Kidney (tissue), 14 donors: ENCODE results near the gene CCDC63. TPM values are rescaled to one million over a fixed set of nuclear protein-coding genes. Genes with fewer than 3 reads are reported as not detected.

Experiments used
- DNase-seq, 5 donors: peaks; one replicate each; pipeline ENCODE4 v3.0.0-alpha.2; 2013 to 2020
- FAIRE-seq: peaks from 2 replicates; lab custom pipeline; 2012; peaks lifted over from hg19 to GRCh38; lab: Jason Lieb, UNC
- H3K27ac ChIP-seq, 2 donors: one replicate each; pipeline ENCODE4 v1.7.0; 2013; ENCODE audit warnings: low read depth in 2 of 2, low read length in 2 of 2, inconsistent platforms in 1 of 2
- H3K27me3 ChIP-seq: one replicate; pipeline ENCODE4 v1.7.1; 2013; ENCODE audit warnings: low read length, inconsistent platforms; ENCODE audit not compliant: control insufficient read depth, insufficient read depth
- H3K36me3 ChIP-seq, 3 donors: one replicate each; pipeline versions ENCODE4 v1.7.0 to v1.7.1; 2013; ENCODE audit warnings: low read length in 3 of 3, control low read depth in 1 of 3, inconsistent platforms in 1 of 3; ENCODE audit not compliant: insufficient read depth in 3 of 3, control insufficient read depth in 2 of 3
- H3K4me1 ChIP-seq, 3 donors: one replicate each; pipeline versions ENCODE4 v1.7.0 to v1.7.1; 2013; ENCODE audit warnings: low read length in 3 of 3, inconsistent platforms in 1 of 3, low read depth in 1 of 3; ENCODE audit not compliant: control insufficient read depth in 2 of 3, insufficient read depth in 2 of 3
- H3K4me3 ChIP-seq, 3 donors: one replicate each; pipeline versions ENCODE4 v1.7.0 to v1.8.1; 2013; ENCODE audit warnings: low read length in 3 of 3, control low read depth in 1 of 3, inconsistent platforms in 1 of 3
- H3K9ac ChIP-seq, 3 donors: one replicate each; pipeline versions ENCODE4 v1.7.0 to v1.7.1; 2013; ENCODE audit warnings: low read length in 3 of 3, control low read depth in 1 of 3, inconsistent platforms in 1 of 3
- H3K9me3 ChIP-seq, 3 donors: one replicate each; pipeline versions ENCODE4 v1.7.0 to v1.7.1; 2013; ENCODE audit warnings: low read length in 3 of 3, control low read depth in 1 of 3, inconsistent platforms in 1 of 3; ENCODE audit not compliant: control insufficient read depth in 2 of 3, insufficient read depth in 1 of 3
- CTCF ChIP-seq: IDR thresholded peaks from 3 replicates; pipeline ENCODE4 v1.5.1; 2012; ENCODE audit warnings: mild to moderate bottlenecking, moderate library complexity, borderline replicate concordance; ENCODE audit not compliant: insufficient read depth; ENCODE audit errors: extremely low read depth
- intact Hi-C: fragments of 100-400 bp; cut with DNase I; formaldehyde crosslinking; loops from one replicate; pipeline ENCODE4 v1.11.1; 2022
- polyA plus RNA-seq: library from polyadenylated mRNA; stranded (reverse); fragments of 350-450 nt; fragmentation: Illumina TruSeq; extraction: RNeasy Lipid Tissue Mini Kit (QIAGEN cat#74804); gene quantifications from one replicate; pipeline ENCODE4 v1.2.3, GENCODE V29; 2014; ENCODE audit warnings: low read depth, low replicate concordance; ENCODE audit not compliant: insufficient read depth
- total RNA-seq: library from RNA; stranded (reverse); fragmentation: NEBNext Ultra II Directional; extraction: Animal tissue kit (Norgen Biotek cat#: 25700); gene quantifications from one replicate; pipeline ENCODE4 v1.2.1, GENCODE V29; 2021
- donor health status: control.
- donor health status: control.
- donor health status: control.
- donor health status: control.
- donor health status: control.
- donor health status: DM: yes; HTN: yes; CAD: no.
- donor health status: Normal renal cell carcinoma (clear cell type).

Gene CCDC63
- total and polyA plus RNA-seq, 2 donors from 2014 or later, result not detected

GRCh38 chr12:110885152-110885840 is 38.5 kb downstream of the CCDC63 start:
- FAIRE-seq, result no peak
- Histone ChIP-seq H3K4me3 (no peak overlapping the region), H3K9me3 (no peaks in the 10 kb centered on the region), H3K36me3 (no peaks in the 10 kb centered on the region), H3K27me3 (no peaks in the 10 kb centered on the region), H3K27ac (no peak overlapping the region), H3K4me1 (no peaks in the 10 kb centered on the region), H3K9ac (no peak overlapping the region)
- no peak for TF ChIP-seq CTCF
- intact Hi-C loops, result no loop called here
- no peak for DNase-seq

DNA sequence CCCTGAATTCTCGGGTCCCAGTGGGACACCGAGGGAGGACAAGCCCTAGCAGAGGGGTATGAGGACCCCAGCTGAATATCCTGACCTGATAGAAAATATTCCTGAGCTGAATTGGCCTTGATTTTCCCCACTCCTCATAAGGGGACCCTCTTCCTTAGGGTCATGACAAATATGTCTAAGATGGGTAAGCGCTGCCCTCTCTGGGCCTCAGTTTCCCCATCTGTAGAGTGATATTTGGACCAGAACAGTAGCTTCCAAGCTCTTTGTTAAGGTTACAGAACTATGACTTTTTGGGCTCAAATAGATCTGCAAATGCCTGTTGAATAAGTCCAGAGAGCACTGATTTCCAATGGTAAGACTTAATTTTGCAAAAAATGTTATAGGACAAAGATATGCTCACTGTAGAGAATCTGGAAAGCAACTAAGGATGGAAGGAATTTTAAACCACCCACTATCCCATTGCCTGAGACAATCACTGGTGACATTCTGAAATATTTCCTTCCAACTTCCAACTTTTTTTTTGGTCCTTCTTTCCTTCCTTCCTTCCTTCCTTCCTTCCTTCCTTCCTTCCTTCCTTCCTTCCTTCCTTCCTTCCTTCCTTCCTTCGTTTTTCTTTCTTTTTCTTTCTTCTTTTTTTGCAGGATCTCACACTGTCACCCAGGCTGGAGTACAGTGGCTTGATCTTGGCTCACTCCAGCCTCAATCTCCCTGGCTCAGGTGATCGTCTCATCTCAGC is 41.6 kb downstream of the CCDC63 start:
- H3K4me3 ChIP-seq, result no peak overlapping the region
- FAIRE-seq, result no peak
- no peaks in the 10 kb centered on the region for H3K36me3 ChIP-seq
- no peaks in the 10 kb centered on the region for H3K4me1 ChIP-seq
- DNase-seq, result no peak
- intact Hi-C loops, result no loop called here
- no peaks in the 10 kb centered on the region for H3K9me3 ChIP-seq
- no peak overlapping the region for H3K27ac ChIP-seq
- no peak overlapping the region for H3K9ac ChIP-seq
- no peak for TF ChIP-seq CTCF
- H3K27me3 ChIP-seq, result no peaks in the 10 kb centered on the region

DNA sequence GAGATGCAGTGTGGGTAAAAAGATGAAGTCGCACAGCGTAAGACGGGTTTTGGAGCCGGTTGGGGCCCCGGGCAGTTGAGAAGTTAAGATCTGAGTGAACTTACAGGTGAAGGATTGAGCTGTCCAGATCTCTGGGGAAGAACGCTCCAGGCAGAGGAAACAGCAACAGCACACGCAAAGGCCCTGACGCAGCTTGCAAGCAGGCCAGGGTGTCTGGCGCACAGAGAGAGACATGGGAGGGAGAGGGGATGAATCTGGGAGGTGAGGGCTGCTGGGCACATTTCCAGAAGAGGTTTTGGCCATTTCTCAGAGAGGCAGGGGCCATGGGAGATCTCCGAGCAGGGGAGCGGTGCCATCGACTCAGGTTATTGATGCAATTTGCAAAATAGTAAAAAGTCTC is 42.6 kb downstream of the CCDC63 start:
- Histone ChIP-seq H3K9me3 (no peaks in the 10 kb centered on the region), H3K4me3 (no peak overlapping the region), H3K27ac (no peak overlapping the region), H3K9ac (no peak overlapping the region), H3K27me3 (no peaks in the 10 kb centered on the region), H3K36me3 (no peaks in the 10 kb centered on the region), H3K4me1 (peaks cover 0 to under 1% (median 0%) of the 10 kb centered on the region in 3 donors)
- FAIRE-seq, result no peak
- no peak for DNase-seq
- intact Hi-C loops, result no loop called here
- no peak for TF ChIP-seq CTCF
